NCI-H2196 (cell line): ENCODE results near the gene KIT.

ENCODE experiments used
- DNase-seq: peaks from one replicate; lab custom pipeline; 2025; ENCODE audit not compliant: unreplicated experiment; lab: John Stamatoyannopoulos, UW

KIT gene

GRCh38 chr4:54695788-54696187 is 38.0 kb downstream of the KIT start:
- DNase-seq, result no peak

- DNase-seq, result no peak
These were observed 38.9 kb downstream of the KIT start for GRCh38 chr4:54696649-54697048.

GRCh38 chr4:54700986-54701385 is 43.2 kb downstream of the KIT start:
- no peak for DNase-seq

- DNase-seq, result no peak
These were observed 45.4 kb downstream of the KIT start for GRCh38 chr4:54703182-54703581.

- DNase-seq, result no peak
These were observed 49.6 kb downstream of the KIT start for GRCh38 chr4:54707406-54707805.

GRCh38 chr4:54708339-54709279 is 50.9 kb downstream of the KIT start:
- no peak for DNase-seq

GRCh38 chr4:54709400-54709799 is 51.6 kb downstream of the KIT start:
- DNase-seq, result no peak

GRCh38 chr4:54712206-54712605 is 54.4 kb downstream of the KIT start:
- no peak for DNase-seq

GRCh38 chr4:54714631-54715030 is 56.9 kb downstream of the KIT start:
- DNase-seq, result no peak

- no peak for DNase-seq
These were observed 58.8 kb downstream of the KIT start for GRCh38 chr4:54716478-54717065.

GRCh38 chr4:54717694-54718093 is 59.9 kb downstream of the KIT start:
- no peak for DNase-seq

- no peak for DNase-seq
These were observed 61.6 kb downstream of the KIT start for GRCh38 chr4:54719378-54719777.

GRCh38 chr4:54723220-54723619 is 65.5 kb downstream of the KIT start:
- no peak for DNase-seq

GRCh38 chr4:54723820-54724219 is 66.1 kb downstream of the KIT start:
- no peak for DNase-seq

- no peak for DNase-seq
These were observed 69.2 kb downstream of the KIT start for GRCh38 chr4:54726907-54727306.

- no peak for DNase-seq
These were observed 69.6 kb downstream of the KIT start for GRCh38 chr4:54727346-54727745.

- DNase-seq, result no peak
These were observed 70.6 kb downstream of the KIT start for GRCh38 chr4:54728368-54728767.

GRCh38 chr4:54729256-54729655 is 71.5 kb downstream of the KIT start:
- no peak for DNase-seq

- no peak for DNase-seq
These were observed 72.8 kb downstream of the KIT start for GRCh38 chr4:54730581-54730980.

- no peak for DNase-seq
These were observed 73.8 kb downstream of the KIT start for GRCh38 chr4:54731552-54731951.

GRCh38 chr4:54731976-54732375 is 74.2 kb downstream of the KIT start:
- no peak for DNase-seq

- no peak for DNase-seq
These were observed 79.7 kb downstream of the KIT start for GRCh38 chr4:54737421-54737820.

GRCh38 chr4:54741202-54741601 is 83.4 kb downstream of the KIT start:
- DNase-seq, result no peak
